Measurements from ENCODE around the gene PIK3R2.
"Not testable (repeated sequence)": the region's sequence is repeated elsewhere in the genome, so short reads cannot be mapped to it uniquely, and the experiment has no call there.

Gene PIK3R2

DNA sequence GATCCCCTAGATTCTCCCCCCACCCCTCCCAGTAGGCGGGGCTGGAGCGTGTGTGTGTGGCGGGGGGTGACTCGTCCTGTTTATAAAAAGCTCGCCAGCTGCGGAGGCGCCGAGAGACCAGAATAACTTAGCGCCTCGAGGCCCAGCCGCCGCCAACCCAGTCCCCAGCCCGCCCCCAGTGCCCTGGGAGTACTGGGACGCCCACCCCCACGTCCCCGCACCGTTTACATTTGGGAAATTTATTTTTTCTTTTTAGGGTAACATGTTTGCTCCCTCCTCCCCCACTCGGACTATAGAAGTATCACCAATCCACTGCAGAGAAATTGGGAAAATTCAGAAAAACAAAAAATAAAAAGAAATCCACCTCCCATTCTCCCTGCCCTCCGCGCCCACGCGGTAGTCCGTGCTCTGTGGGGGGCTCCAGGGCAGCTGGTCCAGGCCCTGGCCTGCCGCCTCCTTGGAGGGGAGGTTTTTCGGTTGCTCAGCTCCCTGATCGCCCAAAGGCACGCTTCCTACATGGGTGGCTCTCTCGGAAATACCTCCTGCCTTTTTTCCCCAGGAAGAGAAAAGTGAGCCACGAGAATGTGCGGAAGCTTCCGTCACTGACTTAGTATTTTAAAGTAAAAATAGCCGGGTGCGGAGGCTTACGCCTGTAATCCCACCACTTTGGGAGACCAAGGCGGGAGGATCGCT, 52.4 kb downstream of the PIK3R2 start:
- DNase-seq = peak; percentile 74

DNA sequence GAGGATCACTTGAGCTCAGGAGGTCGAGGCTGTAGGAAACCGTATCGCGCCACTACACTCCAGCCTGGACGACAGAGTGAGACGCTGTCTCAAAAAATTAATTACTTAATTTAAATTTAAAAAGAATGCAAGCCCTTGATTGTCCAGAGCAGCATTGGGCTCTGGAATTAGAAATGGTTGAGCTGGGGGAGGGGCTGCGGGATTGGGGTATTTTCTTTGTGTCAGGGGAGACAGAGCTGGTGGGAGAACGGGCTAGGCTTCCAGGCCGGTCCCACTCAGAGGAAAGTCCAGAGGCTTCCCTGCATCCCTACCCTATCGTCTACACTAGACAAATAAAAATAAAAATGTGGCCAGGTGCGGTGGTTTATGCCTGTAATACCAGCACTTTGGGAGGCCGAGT, 53.1 kb downstream of the PIK3R2 start:
- no peak for DNase-seq

- peak; percentile 65 for DNase-seq
Observed at GRCh38 chr19:18208098-18208951, 55.4 kb downstream of the PIK3R2 start.

DNA sequence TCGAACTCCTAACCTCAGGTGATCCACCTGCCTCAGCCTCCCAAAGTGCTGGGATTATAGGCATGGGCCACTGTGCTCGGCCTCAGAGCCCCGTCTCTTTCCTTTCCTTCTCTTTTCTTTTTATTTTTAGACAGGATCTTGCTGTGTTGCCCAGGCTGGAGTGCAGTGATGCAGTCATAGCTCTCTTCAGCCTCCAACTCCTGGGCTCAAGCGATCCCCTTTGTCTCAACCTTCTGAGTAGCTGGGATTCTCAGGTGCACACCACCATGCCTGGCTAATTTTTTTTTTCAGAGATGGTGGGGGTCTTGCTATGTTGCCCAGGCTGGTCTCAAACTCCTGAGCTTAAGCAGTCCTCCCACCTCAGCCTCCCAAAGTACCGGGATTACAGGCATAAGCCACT, 56.9 kb downstream of the PIK3R2 start:
- not testable (repeated sequence) for DNase-seq

DNA sequence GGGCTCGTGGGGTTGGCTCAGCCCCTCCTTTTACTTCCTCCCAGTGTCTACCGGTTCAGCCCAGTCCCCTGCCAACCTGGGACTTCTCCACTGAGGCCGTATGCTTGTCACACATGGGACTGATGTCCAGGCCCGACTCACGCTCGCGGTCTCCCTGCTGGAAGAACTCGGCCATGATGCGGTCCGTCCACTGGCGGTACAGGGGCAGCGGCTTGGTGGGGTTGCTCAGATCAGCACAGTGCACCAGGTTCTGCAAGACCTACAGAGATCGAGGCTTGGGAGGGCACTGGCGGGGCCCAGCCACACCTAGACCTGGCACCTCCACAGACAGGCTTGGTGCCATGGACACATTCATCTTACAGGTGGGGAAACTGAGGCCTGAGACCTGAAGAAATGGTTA, 58.7 kb downstream of the PIK3R2 start:
- no peak for DNase-seq

DNA sequence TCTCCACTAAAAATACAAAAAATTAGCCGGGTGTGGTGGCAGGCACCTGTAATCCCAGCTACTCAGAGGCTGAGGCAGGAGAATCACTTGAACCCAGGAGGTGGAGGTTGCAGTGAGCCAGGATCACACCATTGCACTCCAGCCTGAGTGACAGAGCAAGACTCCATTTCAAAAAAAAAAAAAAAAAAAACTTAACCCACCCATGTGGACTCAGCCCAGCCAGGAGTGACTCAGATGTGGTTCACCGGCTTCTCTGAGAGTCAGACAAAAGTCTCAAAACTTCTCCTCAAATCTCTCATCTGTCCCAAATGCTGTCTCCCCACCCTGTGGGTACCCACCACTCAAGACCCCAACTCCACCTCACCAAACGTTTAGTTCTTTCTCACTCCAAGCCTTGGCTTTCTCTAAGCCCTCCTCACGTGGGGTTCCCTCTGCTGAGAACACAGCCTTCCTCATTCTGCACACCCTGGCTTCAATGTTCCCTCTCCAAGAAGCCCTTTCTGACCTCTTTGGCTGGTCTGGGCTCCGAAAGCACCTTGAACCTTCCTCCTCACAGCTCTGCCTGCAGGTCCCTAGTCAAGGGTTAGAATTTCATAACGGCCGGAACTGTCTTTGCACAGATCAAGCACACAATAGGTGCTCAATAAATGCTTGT, 61.9 kb downstream of the PIK3R2 start:
- DNase-seq = no peak

- no peak for DNase-seq
Observed at GRCh38 chr19:18216789-18217188, 63.8 kb downstream of the PIK3R2 start.

DNA sequence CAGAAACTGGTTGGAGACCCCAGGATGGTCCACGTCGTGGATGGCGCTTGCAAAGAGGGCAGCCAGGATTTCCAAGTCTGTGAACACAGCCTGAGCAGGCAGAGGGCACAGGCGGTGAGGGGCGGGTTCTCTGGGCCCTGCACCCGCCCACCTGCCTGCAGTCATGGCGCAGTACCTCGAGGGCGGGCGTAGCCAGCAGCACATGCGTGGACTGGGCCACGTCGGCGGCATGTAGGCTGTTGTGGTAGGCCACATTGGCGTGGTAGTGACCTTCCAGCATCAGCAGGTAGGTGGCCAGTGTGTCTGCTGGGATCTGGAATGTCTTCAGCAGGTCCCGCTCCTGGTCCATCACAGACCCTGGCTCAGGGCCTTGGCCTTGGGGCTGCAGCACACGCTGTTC, 65.2 kb downstream of the PIK3R2 start:
- DNase-seq = no peak

GRCh38 chr19:18218600-18218999, 65.6 kb downstream of the PIK3R2 start:
- DNase-seq = no peak
